ENCODE data around the gene PRPF40A. TPM values are rescaled to one million over a fixed set of nuclear protein-coding genes. Genes with fewer than 3 reads are reported as not detected.

Gene PRPF40A
- total and polyA plus RNA-seq, 2 experiments from 2014 or later: 254 to 261 TPM

DNA sequence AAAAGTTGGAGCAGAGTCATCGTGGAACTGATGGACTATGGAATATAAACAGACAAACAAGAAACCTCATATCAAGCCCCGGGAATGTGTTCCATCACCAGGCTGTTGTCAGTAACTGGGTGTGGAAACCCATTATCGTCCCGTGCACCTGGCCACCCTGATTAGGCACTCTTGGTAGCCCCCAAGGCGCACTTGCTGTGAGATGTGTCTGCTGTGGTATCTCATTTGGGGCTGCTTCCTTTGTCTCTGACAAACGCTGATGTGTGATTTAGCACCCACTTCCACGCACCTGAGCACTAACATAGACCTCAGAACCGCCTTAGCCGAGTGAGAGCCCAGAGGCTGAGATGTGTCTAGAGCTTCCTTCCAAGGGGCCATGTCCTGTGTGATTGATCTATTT is 96.3 kb downstream of the PRPF40A start (continued):
- no peak for TF ChIP-seq ZNF114 (CRISPR knock-in tag; IDR thresholded peaks at IDR 0.05)
- no peak for TF ChIP-seq CREB1 (CRISPR knock-in tag; IDR thresholded peaks at IDR 0.05; ENCODE audit: low read depth)
- no peak for TF ChIP-seq STAT1 (IDR thresholded peaks at IDR 0.05; ENCODE audit: unreplicated experiment)
- TF ChIP-seq EZH2phosphoT487 (IDR thresholded peaks at IDR 0.05; ENCODE audit: unreplicated experiment): no peak

GRCh38 chr2:152620208-152620607 is 97.1 kb downstream of the PRPF40A start:
- Mint-ChIP-seq H3K4me1 (no peaks in the 10 kb centered on the region), H3K4me3 (no peak overlapping the region)

More at GRCh38 chr2:152620208-152620607, 97.1 kb downstream of the PRPF40A start:
- Mint-ChIP-seq H3K27ac (no peak overlapping the region), H3K27me3 (ENCODE audit: insufficient read depth, low read depth, poor library complexity) (no peaks in the 10 kb centered on the region), H3K9me3 (no peaks in the 10 kb centered on the region), H3K36me3 (ENCODE audit: low read depth) (peaks cover 35% of the 10 kb centered on the region)
- Histone ChIP-seq H3K9me2 (ENCODE audit: insufficient read depth) (no peaks in the 10 kb centered on the region), H3K4me2 (no peak overlapping the region), H3F3A (replicated peaks; ENCODE audit: low read depth) (no peaks in the 10 kb centered on the region), H3K4me3 (no peak overlapping the region), H2AFZ (no peak overlapping the region), H4K20me1 (replicated peaks; ENCODE audit: insufficient read depth) (peaks cover 5% of the 10 kb centered on the region; the same call in 1 of the 2 replicates), H3K4me1 (ENCODE audit: insufficient read depth) (no peaks in the 10 kb centered on the region), H3K79me2 (replicated peaks; ENCODE audit: insufficient read depth) (no peaks in the 10 kb centered on the region), H3K27ac (ENCODE audit: low read depth) (no peak overlapping the region), H3K36me3 (ENCODE audit: insufficient read depth) (peaks cover 10% of the 10 kb centered on the region; the same call in 1 of the 2 replicates), H3K27me3 (ENCODE audit: insufficient read depth) (no peaks in the 10 kb centered on the region)
- TF ChIP-seq EZH2phosphoT487 (IDR thresholded peaks at IDR 0.05; ENCODE audit: unreplicated experiment) (no peak), POLR2AphosphoS5 (IDR thresholded peaks at IDR 0.05; ENCODE audit: low read depth) (no peak), ETS1 (IDR thresholded peaks at IDR 0.05) (no peak), ZNF462 (CRISPR knock-in tag; IDR thresholded peaks at IDR 0.05) (no peak), NANOG (IDR thresholded peaks at IDR 0.05; ENCODE audit: borderline replicate concordance) (no peak), JUNB (IDR thresholded peaks at IDR 0.05; ENCODE audit: unreplicated experiment) (no peak)
- ATAC-seq (no peak), DNase-seq (ENCODE audit: low spot score) (no peak)
